Stimulated activated effector memory CD8-positive, alpha-beta T cell treated with anti-CD3 and anti-CD28 coated beads, Interleukin-12 subunit alpha, Interleukin-12 subunit beta, amount 100 ng/mL, for 72 hours (primary cell): ENCODE results near the gene HSPBAP1.

Source experiments
- ATAC-seq: fragments of 150-1000 bp; cut with Tn5 transposase; 2 replicates; pipeline ENCODE4 v1.10.0; 2021
- DNase-seq, 2 donors: peaks; one replicate each; pipeline ENCODE4 v3.0.0; 2021 to 2022; ENCODE audit warnings: low spot score in 2 of 2
- H3K27ac Mint-ChIP-seq: one replicate; pipeline ENCODE4 v1.8.0; 2022; ENCODE audit warnings: mild to moderate bottlenecking, mixed read lengths
- H3K36me3 Mint-ChIP-seq: one replicate; pipeline ENCODE4 v1.8.0; 2022; ENCODE audit warnings: mild to moderate bottlenecking, mixed read lengths
- H3K4me1 Mint-ChIP-seq: one replicate; pipeline ENCODE4 v1.8.0; 2022; ENCODE audit warnings: mixed read lengths
- H3K4me3 Mint-ChIP-seq: one replicate; pipeline ENCODE4 v1.8.0; 2022; ENCODE audit warnings: mild to moderate bottlenecking, mixed read lengths
- H3K9me3 Mint-ChIP-seq: one replicate; pipeline ENCODE4 v1.8.0; 2022; ENCODE audit warnings: mixed read lengths

HSPBAP1 gene

DNA sequence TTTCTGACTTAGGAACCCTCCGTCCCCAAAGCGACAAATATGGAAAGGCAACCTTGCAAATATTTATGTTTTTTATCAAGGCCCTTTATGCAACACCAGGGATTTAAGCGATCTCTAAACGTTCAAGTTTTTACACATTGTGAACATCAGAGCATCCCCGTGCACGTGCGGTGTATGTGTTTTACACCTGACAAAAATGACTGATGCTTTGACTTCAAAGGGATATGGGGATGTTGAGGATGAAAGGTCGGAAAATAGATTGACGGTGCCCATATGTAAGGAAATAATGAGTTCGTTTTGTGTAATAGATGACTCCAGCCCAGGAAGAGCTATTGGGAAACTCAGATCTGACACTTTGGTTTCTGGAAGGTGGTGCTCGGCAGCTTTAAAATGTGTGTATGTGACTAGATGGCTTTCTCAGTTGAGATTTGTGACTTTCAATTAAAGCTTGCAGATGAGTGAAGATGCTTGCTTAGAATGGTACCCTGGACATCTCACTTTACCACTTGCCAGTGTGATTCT lies 2.1 kb upstream of the HSPBAP1 start:
- ATAC-seq (no peak), DNase-seq (no peak)
- Mint-ChIP-seq H3K27ac (no peak overlapping the region), H3K36me3 (peaks cover 6% of the 10 kb centered on the region), H3K4me1 (peaks cover 20% of the 10 kb centered on the region), H3K9me3 (no peaks in the 10 kb centered on the region), H3K4me3 (no peak overlapping the region)

DNA sequence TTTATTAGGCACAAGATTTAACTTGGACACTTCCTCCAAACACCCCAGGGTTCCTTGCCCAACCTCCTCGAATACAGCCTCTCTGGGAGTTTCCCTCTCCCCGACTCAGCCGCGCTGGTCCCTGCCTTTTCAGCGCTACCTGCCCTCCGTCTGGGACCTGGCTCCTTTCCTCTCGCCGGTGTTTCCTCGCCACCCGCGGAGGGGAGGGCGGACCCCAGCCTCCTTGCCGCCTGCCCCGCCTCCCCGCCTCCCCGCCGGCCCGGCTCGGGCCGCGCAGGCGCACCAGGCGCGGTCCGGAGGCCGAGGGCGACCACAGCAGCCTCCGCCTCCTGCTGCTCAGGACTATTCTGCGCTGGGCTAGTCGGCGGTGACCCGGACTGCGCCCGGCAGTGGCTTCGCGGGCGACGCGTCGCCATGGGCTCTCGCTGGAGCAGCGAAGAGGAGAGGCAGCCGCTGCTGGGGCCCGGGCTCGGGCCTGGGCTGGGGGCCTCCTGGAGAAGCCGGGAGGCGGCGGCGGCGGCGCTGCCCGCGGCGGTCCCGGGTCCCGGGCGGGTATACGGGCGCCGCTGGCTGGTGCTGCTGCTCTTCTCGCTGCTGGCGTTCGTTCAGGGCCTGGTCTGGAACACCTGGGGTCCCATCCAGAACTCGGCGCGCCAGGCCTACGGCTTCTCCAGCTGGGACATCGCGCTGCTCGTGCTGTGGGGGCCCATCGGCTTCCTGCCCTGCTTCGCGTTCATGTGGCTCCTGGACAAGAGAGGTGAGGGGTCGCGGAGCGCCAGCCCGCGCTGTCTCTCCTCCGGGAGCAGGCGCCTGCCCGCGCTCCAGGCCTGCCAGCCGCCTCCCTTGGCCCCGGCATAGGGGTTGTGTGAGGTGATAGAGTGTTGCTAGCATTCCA lies 1.4 kb upstream of the HSPBAP1 start, which contains the start of gene SLC49A4:
Gene SLC49A4, plus strand, starts transcription at position 291 of the 895 bp plus-strand sequence. Its CDS starts 124 bp downstream, at position 415.
- peak; percentile 82 for ATAC-seq
- peaks cover 6% of the 10 kb centered on the region for H3K36me3 Mint-ChIP-seq
- H3K4me1 Mint-ChIP-seq: peaks cover 20% of the 10 kb centered on the region
- H3K27ac Mint-ChIP-seq: peak within 1 kb of the TSS; percentile 88
- H3K4me3 Mint-ChIP-seq: no peak within 1 kb of the TSS
- H3K9me3 Mint-ChIP-seq: no peaks in the 10 kb centered on the region
- peak; percentile 73 to 89 for DNase-seq

DNA sequence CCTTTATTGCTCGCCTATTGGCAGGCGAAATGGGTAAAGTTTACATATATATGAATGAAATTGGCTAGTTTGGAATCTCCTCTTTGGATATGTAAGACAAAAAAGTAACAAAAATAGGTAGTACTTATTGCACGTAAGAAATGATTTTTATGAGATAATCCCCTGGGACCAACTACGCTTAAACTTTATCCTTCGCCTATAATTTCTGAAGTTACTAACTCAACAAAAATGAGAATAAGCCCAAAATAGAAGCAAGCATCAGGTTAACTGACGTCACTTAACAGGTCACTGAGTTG lies 800 bp upstream of the HSPBAP1 start:
- Mint-ChIP-seq H3K4me3 (no peak overlapping the region), H3K27ac (peak overlapping the region; percentile 88), H3K4me1 (peaks cover 20% of the 10 kb centered on the region), H3K36me3 (peaks cover 6% of the 10 kb centered on the region), H3K9me3 (no peaks in the 10 kb centered on the region)
- ATAC-seq (no peak), DNase-seq (no peak)

DNA sequence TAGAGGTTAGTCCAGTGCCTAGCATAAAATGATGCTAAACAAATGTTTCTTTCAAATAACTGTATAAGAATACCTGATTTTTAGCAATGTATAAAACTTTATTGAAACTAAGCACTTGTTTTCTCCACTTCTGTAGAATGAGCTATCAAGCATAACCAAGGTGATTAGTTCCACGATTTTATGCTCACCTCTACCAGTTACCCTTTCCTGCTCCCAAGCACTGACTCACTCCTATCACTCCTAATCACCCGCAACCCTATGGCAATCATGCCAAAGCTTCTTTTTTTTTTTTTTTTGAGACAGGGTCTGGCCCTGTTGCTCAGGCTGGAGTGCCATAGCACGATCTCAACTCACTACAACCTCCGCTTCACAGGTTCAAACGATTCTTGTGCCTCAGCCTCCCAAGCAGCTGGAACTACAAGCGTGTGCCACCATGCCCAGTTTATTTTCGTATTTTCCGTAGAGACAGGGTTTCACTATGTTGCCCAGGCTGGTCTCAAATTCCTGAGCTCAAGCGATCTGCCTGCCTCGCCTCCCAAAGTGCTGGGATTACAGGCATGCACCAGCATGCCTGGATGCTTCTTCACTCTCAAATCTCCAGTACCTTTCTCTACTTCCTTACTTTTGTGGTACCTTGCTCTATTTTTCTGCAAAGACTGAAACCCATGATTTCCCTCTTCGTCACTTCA lies 3.9 kb downstream of the HSPBAP1 start:
- DNase-seq (no peak), ATAC-seq (no peak)
- peaks cover 6% of the 10 kb centered on the region for H3K36me3 Mint-ChIP-seq
- H3K9me3 Mint-ChIP-seq: no peaks in the 10 kb centered on the region
- H3K4me1 Mint-ChIP-seq: peaks cover 6% of the 10 kb centered on the region
- no peak overlapping the region for H3K4me3 Mint-ChIP-seq
- H3K27ac Mint-ChIP-seq: no peak overlapping the region

DNA sequence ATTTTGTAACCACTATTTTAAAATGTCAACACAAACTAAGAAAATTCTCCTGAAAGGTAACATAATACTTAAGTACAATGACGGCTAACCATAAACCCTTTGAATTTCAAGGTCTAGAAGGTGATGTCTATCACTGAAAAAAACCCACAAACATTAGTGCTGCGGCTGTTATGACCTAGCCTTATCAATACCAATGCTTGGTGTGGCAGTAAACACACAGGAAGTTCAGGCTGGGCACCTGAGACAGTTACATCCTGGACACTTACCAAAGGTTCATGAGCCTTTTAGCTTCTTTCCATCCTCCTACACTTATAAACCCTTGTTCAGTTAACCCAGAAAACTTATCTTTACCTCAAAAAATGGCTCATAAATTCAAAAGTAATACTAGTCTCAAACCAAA lies 5.8 kb downstream of the HSPBAP1 start:
- ATAC-seq (no peak), DNase-seq (no peak)
- H3K27ac Mint-ChIP-seq: no peak overlapping the region
- peaks cover 6% of the 10 kb centered on the region for H3K4me1 Mint-ChIP-seq
- no peaks in the 10 kb centered on the region for H3K36me3 Mint-ChIP-seq
- no peak overlapping the region for H3K4me3 Mint-ChIP-seq
- H3K9me3 Mint-ChIP-seq: no peaks in the 10 kb centered on the region

DNA sequence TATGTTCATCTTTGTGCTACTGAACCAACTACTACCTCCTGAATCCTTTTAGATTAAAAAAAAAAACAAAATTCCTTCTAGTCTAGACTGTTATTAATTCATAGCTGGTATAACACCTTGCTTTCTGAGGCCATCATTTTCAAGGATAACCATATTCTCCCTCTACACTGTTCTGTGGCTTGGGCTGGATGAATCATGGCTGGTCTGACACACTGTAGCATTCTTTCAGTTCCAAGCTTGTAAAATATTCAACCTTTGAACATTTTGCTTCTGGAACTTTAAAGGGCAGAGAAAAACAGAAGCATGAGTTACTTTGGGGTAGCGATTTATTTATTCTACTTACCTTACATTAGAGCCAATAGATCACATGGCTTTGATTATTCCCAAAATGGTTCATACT lies 7.6 kb downstream of the HSPBAP1 start:
- Mint-ChIP-seq H3K4me3 (no peak overlapping the region), H3K4me1 (peaks cover 6% of the 10 kb centered on the region), H3K36me3 (no peaks in the 10 kb centered on the region), H3K27ac (no peak overlapping the region), H3K9me3 (no peaks in the 10 kb centered on the region)
- DNase-seq (no peak), ATAC-seq (peak; percentile 81)

DNA sequence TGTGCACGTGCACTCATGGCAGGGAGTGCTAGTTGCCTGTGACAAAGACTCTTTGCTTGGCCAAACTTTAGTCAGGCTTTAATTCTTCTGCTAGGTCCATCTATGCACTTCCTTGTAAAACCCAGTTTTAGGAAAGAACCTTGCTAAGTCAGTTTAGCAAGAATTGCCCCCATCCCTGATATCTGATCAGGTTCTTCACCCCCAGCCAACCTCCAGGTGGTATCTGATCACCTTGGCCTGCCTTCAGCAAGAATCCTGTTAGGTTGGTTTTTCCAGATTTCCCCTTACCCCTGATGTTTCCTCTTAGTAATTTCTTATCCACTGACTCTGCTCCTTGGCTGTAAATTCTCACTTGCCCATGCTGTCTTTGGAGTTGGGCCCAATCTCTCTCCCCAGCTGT lies 8.4 kb downstream of the HSPBAP1 start:
- Mint-ChIP-seq H3K9me3 (no peaks in the 10 kb centered on the region), H3K4me1 (peaks cover 6% of the 10 kb centered on the region), H3K36me3 (no peaks in the 10 kb centered on the region), H3K4me3 (no peak overlapping the region), H3K27ac (no peak overlapping the region)
- DNase-seq (no peak), ATAC-seq (no peak)

DNA sequence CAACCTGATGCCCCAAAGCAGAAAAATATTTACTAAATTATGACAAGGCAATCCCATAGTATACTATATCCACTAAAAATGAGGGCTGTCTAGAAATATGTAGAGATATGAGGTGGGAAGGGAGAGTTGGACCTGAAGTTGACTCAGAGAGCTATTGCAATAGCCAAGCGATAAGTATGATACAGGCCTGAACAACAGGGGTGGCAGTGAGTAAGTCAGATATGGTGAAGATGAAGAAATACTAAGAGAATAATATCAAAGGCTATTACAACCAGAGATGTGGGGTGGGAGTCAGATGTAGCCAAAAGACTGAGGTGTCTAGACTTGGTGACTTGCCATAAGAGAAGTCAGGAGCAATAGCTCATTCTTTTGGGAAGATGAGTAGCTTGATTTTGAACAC lies 9.2 kb downstream of the HSPBAP1 start:
- DNase-seq (no peak), ATAC-seq (no peak)
- no peak overlapping the region for H3K4me3 Mint-ChIP-seq
- H3K27ac Mint-ChIP-seq: no peak overlapping the region
- H3K4me1 Mint-ChIP-seq: peaks cover 6% of the 10 kb centered on the region
- no peaks in the 10 kb centered on the region for H3K9me3 Mint-ChIP-seq
- H3K36me3 Mint-ChIP-seq: no peaks in the 10 kb centered on the region

DNA sequence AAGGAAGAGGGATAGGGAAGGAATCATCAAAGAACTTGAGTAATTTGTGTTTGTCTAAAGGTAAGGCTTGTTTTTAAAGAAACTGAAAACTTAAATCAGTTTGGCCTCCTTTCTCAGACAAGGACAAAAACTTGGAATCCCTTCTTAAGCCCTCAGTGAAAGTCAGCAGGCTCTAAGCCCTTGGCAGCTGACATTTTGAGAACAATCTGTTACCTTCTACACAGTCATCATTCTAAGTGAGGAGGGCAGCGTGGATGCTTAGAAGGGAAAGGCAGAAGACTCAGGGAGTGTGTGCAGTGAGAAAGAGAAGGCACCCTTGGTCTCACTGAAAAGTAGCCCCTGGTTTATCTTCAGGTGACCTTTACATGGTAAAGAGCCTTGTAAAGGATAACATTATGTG lies 10.8 kb downstream of the HSPBAP1 start:
- no peaks in the 10 kb centered on the region for H3K36me3 Mint-ChIP-seq
- H3K4me1 Mint-ChIP-seq: peaks cover 6% of the 10 kb centered on the region
- H3K9me3 Mint-ChIP-seq: no peaks in the 10 kb centered on the region
- no peak overlapping the region for H3K27ac Mint-ChIP-seq
- DNase-seq (no peak), ATAC-seq (no peak)
- H3K4me3 Mint-ChIP-seq: no peak overlapping the region

DNA sequence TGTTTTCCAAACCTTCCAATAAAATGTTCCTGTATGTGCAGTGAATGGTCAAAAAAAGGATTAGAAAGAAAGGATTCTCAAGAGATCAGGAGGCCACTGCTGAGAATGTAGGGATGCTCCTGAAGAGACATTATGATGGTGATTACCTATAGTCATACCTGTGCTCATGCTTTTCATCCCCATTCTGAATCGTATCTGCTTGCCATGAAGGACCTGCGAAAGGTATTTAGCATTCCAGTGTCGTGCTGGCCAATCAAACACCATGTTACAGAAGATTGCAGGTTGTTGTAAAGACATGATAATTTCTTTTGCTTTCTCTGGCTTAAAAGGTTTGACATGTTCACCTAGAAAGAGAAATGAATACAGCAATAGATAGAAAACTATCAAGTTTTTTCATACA lies 16.1 kb downstream of the HSPBAP1 start:
- H3K9me3 Mint-ChIP-seq: no peaks in the 10 kb centered on the region

DNA sequence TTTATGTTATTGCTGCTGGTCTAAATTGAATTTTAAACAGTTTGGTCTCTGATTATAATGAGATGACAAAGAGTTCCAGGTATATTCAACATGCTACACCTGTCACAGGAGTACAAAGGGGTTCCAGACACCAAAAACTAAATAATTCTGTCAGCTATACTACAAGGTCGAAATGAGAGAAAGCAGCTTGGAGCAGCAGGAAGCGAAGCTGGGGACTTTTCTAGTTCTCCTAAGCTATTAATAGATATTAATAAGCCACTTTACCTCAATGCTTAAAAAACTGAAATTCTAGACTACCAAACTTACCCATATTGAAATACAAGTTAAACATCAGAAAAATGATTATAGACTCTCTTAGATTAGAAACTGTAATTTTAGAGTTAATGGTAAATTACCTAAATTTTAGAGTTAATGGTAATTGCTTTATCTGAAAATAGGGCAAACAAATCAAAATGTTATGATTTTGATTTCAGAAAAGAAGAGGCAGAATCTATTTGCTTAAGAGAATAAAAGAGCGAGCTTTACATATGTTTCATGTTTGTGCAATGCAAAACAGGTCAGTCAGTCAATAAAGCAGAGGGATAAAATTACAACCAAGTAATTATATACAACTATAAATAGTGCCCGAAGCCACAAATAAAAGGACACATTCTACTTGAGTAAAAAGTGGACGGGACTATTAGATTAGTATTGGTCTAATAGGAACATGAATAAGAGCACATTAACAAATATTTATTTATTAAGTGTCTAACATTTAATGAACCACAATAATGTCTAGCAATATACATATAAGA lies 16.8 kb downstream of the HSPBAP1 start:
- Mint-ChIP-seq H3K4me1 (peaks cover 6% of the 10 kb centered on the region), H3K27ac (no peak overlapping the region), H3K9me3 (no peaks in the 10 kb centered on the region), H3K4me3 (no peak overlapping the region), H3K36me3 (no peaks in the 10 kb centered on the region)
- DNase-seq: no peak
- ATAC-seq: no peak

More for the DNA sequence above, 16.1 kb downstream of the HSPBAP1 start:
- Mint-ChIP-seq H3K27ac (no peak overlapping the region), H3K36me3 (no peaks in the 10 kb centered on the region), H3K4me1 (peaks cover 6% of the 10 kb centered on the region), H3K4me3 (no peak overlapping the region)
- no peak for ATAC-seq
- no peak for DNase-seq

DNA sequence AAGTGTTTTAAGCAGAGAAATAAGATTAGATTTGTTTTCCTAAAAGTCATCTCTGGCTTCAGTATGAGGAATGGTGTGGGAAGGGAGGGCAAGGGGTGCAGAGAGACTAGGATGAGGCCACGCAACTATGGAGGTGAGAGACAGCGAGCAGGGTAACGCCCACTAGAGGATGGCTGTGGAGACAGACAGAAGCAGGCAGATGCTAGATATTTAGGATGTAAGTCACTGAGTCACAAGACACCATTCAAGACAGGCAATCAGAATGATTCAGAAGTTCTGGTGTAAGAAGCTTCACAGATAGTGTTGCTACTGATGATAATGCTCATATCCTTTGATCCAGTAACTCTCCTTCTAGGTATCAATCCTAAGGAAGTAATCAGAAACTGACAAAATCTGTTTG lies 19.1 kb downstream of the HSPBAP1 start:
- Mint-ChIP-seq H3K36me3 (peaks cover 7% of the 10 kb centered on the region), H3K4me3 (no peak overlapping the region), H3K27ac (no peak overlapping the region), H3K4me1 (peaks cover 6% of the 10 kb centered on the region), H3K9me3 (no peaks in the 10 kb centered on the region)
- DNase-seq (no peak), ATAC-seq (no peak)

DNA sequence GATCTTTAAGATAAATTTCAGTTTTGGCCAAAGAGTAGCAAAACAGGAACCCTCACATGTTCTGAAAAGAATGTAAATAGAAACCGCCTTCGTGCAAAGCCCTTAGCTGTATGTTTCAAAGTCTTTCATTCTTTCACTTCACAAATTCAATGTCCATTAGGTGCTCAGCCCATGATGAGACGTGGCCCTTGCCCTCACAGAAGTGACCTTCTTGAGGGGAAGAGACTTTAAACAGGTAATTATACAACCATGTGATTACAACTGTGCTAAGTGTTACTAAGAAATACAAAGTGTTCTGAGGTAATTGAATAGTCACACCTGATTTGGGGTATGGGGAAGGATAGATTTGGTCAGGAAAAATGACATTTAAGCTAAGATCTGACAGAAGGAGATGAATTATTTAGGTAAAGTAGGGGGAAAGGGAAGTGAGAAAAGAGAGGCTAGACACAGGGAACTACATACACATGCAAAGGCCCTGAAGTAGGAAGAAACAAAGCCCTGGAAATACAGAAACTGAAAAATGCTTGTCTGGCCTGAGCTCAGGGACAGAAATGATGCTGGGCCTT lies 19.6 kb downstream of the HSPBAP1 start:
- no peak for DNase-seq
- Mint-ChIP-seq H3K4me1 (peaks cover 6% of the 10 kb centered on the region), H3K4me3 (no peak overlapping the region), H3K36me3 (peaks cover 9% of the 10 kb centered on the region), H3K27ac (no peak overlapping the region), H3K9me3 (no peaks in the 10 kb centered on the region)
- ATAC-seq: no peak

DNA sequence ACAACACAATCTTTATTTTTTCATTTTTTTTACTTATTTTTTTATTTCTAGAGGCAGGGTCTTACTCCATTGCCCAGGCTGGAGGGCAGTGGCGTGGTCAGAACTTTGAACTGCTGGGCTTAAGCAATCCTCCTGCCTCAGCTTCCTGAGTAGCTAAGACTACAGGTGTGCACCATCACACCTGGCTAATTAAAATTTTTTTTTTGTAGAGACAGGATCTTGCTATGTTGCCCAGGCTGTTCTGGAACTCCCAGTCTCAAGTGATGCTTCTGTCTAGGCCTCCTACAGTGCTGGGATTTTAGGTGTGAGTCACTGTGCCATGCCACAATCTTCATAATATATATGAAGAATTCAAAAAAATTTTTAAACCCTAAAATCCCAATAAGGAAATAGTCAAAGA lies 20.8 kb downstream of the HSPBAP1 start:
- H3K27ac Mint-ChIP-seq: no peak overlapping the region
- DNase-seq (no peak), ATAC-seq (no peak)
- H3K36me3 Mint-ChIP-seq: peaks cover 17% of the 10 kb centered on the region
- H3K4me1 Mint-ChIP-seq: peaks cover 6% of the 10 kb centered on the region
- no peaks in the 10 kb centered on the region for H3K9me3 Mint-ChIP-seq
- no peak overlapping the region for H3K4me3 Mint-ChIP-seq
